NCI-H1694 (cell line): ENCODE results near the gene CCNK.

ENCODE experiments used
- DNase-seq: peaks from one replicate; lab custom pipeline; 2025; lab: John Stamatoyannopoulos, UW

The CCNK gene

DNA sequence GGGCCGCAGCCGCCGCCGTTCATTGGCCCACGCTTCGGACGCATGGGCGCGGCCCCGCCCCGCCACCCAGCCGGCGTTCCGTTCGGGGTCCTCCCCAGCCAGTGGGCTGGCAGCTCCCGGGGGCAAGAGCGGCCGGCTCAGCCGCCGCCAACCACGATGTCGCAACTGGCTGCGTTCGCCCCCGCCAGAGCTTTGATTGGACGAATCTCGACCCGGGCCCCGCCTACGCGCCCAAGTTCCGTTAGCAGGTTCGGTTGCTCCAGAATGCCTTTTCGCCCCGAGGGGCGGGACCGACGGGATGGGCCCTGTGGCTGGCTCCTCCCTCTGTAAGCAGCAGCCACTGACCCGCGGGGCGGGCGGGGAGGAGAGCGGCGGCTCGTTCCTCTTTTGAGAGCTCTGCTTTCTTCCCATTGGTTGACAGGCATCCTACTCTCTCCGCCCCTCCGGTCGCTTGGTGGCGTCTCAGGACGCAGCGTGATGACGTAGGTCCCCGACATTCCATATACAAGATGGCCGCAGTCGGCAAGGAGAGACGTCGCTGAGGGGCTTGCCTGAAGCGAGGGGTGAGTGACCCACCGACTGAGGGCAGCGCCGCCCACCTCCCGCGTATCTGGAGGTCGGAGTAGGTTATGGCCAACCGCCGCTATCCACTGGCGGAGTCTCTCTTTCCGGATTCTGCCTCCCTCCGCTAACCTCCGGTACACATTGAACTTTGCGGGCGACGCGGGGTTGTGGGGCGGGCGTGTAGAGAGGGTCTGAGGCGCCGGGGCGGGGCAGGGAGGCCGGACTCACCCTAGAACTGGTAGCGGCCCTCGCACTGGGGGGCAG lies at the start of gene CCNK:
Gene CCNK (plus strand): TSS at position 493 of the 828 bp plus-strand sequence. CDS start 11,269 bp downstream, outside the sequence.
- peak; percentile 100 for DNase-seq

DNA sequence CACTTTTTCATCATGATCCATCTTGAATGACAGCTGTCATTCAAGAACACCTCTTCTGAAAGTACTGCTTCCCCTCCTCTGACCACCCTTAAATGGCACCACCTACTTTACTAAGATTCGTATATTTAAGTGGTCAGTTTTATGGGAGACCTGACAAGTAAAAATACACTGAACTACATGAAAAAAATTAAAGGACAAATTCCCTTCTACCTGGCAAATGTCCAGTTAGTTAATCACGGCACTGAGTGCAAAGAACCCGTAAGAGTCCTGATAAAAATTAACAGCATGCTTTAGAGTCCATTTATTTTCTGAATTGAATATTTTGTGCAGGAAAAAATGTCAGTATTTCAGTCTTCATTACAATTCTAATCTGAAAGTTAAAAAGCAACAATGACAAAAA lies 49.2 kb upstream of the CCNK start:
- no peak for DNase-seq

DNA sequence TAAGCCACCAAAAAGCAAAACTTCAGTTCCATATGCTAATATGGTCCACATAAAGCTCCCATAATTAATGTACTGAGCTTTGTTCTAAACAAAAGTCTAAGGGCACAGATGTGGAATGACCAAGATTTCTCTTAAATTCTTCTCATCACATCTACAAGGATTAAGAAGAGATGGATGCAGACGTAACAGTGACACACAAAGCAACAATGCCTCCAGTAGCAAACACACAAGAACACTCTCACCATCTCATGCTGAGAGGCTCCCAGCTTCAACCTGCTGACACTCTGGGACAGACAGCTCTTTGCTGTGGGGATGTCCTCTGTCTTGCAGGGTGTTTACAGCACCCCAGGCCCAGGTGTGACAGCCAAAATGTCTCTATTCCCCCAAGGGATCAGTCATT lies 48.7 kb upstream of the CCNK start:
- DNase-seq, result no peak

GRCh38 chr14:99435327-99435726 lies 45.9 kb upstream of the CCNK start:
- no peak for DNase-seq

- no peak for DNase-seq
Observed at GRCh38 chr14:99436247-99437180, 44.7 kb upstream of the CCNK start.

- no peak for DNase-seq
Observed at GRCh38 chr14:99437706-99438105, 43.5 kb upstream of the CCNK start.

GRCh38 chr14:99440278-99440677 lies 40.9 kb upstream of the CCNK start:
- no peak for DNase-seq

- no peak for DNase-seq
Observed at GRCh38 chr14:99441157-99441870, 39.9 kb upstream of the CCNK start.

DNA sequence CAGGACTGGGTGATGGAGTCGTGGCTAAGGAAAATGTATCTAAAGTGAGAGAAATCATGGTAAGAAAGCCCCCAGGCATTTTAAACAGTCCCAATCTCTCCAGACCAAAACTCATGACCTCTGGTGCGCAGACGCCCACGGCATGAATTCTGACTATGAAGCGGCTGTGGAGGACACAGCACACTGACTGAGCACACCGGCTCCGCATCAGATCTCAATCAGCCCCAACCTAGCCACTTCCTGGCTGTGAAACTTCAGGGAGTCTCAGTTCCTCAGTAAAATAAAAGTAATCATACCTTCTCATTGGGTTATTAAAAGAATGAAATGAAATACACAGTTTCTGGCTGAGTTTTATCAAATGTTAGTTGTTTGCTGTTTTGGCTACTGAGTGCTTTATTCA lies 39.3 kb upstream of the CCNK start:
- no peak for DNase-seq

GRCh38 chr14:99445931-99446330 lies 35.3 kb upstream of the CCNK start:
- no peak for DNase-seq

- no peak for DNase-seq
Observed at GRCh38 chr14:99447739-99448138, 33.5 kb upstream of the CCNK start.

- DNase-seq, result no peak
Observed at GRCh38 chr14:99450266-99450665, 30.9 kb upstream of the CCNK start.

GRCh38 chr14:99451234-99451633 lies 30.0 kb upstream of the CCNK start:
- no peak for DNase-seq

DNA sequence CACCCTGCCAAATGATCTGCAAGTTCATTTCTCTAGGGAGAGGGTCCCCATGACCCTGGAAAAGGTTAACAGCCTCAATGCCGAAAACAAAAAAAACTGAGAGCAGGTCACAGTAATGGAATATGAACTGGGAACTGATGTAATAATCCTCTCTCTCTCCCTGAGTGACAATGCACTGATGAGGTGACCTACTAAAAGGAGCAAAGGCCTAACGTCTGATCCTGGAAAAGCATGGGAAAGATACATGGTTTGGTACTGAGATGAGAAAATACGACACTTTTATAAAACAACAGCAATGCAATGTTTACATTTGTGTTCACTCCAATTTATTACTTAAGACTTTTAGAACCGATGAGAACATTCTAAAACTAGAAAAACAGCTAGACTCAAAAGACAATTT lies 28.2 kb upstream of the CCNK start:
- DNase-seq, result no peak

DNA sequence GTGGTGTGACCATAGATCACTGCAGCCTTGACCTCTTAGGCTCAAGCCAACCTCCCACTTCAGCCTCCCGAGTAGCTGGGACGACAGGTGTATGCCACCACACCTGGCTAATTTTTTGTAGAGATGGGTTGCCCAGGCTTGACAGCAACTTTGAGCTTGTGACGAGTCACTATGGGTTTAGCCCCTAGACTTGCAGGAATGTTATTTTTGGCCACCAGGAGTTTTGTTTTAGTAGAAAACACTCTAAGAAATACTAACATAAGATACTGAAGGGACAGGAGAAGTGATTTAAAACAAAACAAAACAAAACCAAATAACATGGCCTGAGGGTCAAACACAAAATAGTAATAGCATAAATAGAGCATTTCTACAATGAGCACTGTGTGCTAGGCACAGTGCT lies 27.0 kb upstream of the CCNK start:
- no peak for DNase-seq

GRCh38 chr14:99459481-99460100 lies 21.6 kb upstream of the CCNK start:
- no peak for DNase-seq

GRCh38 chr14:99460793-99461192 lies 20.4 kb upstream of the CCNK start:
- no peak for DNase-seq

DNA sequence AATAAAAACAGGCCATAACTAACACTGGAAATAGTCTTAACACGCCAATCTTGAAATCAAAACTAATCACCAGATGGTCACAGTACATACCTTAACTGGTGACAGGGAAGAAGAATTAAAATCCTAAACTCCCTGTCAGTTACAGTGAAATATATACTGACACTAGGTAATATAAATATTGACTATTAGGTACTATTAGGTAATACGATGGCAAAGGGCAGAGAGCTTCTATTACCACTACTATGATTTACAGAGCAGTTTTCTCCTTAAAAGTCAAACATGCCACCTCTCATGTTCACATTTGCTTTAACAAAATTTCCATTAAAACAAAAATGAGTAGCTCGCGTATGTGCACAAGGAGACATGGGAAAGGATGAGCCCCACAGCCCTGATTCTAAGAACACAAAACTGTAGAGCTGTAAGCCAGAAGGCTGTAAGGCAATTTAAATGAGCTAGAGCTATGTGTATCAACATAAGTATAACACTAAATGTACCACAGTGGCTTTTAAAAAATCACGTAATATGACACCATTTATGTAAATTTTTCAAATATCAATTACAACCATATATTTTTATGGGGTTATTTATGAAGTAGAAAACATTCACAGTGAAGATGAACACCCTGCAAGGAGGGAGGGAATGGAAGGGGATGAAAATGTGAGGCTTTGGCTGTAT lies 19.7 kb upstream of the CCNK start:
- DNase-seq, result no peak

- no peak for DNase-seq
Observed at GRCh38 chr14:99462210-99462609, 19.0 kb upstream of the CCNK start.

DNA sequence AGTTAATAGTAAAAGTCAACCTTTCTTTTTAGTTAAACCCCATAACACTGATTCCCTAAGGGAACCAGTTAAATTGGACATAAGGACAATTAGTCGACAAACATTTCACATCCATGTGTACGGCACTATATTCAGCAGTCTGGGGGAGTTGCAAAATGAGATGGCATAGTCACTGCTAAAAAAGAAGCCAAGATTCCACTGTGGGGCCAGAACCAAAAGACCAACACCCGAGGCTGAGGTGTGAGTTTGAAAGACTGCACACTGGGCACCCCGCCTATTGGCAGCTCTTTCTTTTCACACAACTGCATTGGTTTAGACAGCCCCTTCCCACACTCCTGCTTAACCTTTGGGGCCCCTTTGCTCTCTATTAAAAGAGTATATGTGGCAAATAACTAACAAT lies 17.2 kb upstream of the CCNK start:
- DNase-seq, result no peak

DNA sequence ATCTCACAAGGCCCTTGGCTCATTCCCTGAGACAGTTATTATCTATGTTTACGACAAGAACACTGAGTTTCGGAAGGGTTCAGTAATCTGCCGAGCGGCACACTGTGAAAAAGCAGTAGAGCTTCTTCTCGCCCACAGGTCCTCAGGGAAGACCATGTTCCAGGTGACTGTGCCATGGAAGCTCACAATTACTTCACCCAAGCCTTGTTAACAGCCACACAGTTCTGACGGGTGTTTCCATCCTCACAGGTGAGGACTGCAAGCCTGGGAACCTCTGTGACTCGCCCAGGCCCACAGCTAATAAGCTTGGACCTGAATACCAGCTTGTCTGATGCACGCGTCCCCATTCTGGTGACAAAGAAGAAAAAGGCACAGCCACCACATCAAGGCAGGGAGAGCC lies 15.9 kb upstream of the CCNK start:
- DNase-seq, result no peak
